IMR-90 (cell line): Measurements from ENCODE around the gene MSRB1.

ENCODE experiments used
- CEBPB ChIP-seq: IDR thresholded peaks from 2 replicates; pipeline ENCODE4 v1.6.1; 2012; ENCODE audit warnings: low read depth, low read length, improper control_type of control experiment
- FOS ChIP-seq: fragments of 150-350 bp; IDR thresholded peaks from 2 replicates; pipeline ENCODE4 v1.6.1; 2016; ENCODE audit warnings: low read depth, low read length
- MAFK ChIP-seq: IDR thresholded peaks from 2 replicates; pipeline ENCODE4 v1.6.1; 2012; ENCODE audit warnings: low read depth, low read length, improper control_type of control experiment
- MAZ ChIP-seq: IDR thresholded peaks from 2 replicates; pipeline ENCODE4 v1.6.1; 2012; ENCODE audit warnings: low read depth, mild to moderate bottlenecking, low read length, improper control_type of control experiment, moderate library complexity, borderline replicate concordance
- MXI1 ChIP-seq: IDR thresholded peaks from 2 replicates; pipeline ENCODE4 v1.6.1; 2012; ENCODE audit warnings: low read depth, mild to moderate bottlenecking, low read length, moderate library complexity, borderline replicate concordance
- NFE2L2 ChIP-seq: fragments of 150-350 bp; IDR thresholded peaks from 2 replicates; pipeline ENCODE4 v1.6.1; 2016; ENCODE audit warnings: low read depth, mild to moderate bottlenecking, low read length
- POLR2A ChIP-seq: IDR thresholded peaks from 2 replicates; pipeline ENCODE4 v1.6.1; 2012; ENCODE audit warnings: mild to moderate bottlenecking, low read depth, low read length
- RAD21 ChIP-seq: IDR thresholded peaks from 2 replicates; pipeline ENCODE4 v1.6.1; 2012; ENCODE audit warnings: low read length, improper control_type of control experiment
- RCOR1 ChIP-seq: IDR thresholded peaks from 2 replicates; pipeline ENCODE4 v1.6.1; 2012; ENCODE audit warnings: mild to moderate bottlenecking, low read length, improper control_type of control experiment; ENCODE audit not compliant: insufficient replicate concordance
- RFX5 ChIP-seq: IDR thresholded peaks from 2 replicates; pipeline ENCODE4 v1.8.0; 2012; ENCODE audit warnings: low read depth, mild to moderate bottlenecking, low read length, moderate library complexity
- SMC3 ChIP-seq: fragments of 150-350 bp; IDR thresholded peaks from 2 replicates; pipeline ENCODE4 v1.6.1; 2016; ENCODE audit warnings: low read depth, mild to moderate bottlenecking, antibody characterized with exemption, low read length, moderate library complexity
- TF ChIP-seq, protein P1 (sequence below): conservative IDR thresholded peaks from 2 replicates; pipeline ENCODE4 v1.5.1; 2012; ENCODE audit warnings: mild to moderate bottlenecking, low read depth, low read length, improper control_type of control experiment
- TF ChIP-seq, protein P2 (sequence below): fragments of 150-350 bp; IDR thresholded peaks from 2 replicates; pipeline ENCODE4 v1.6.1; 2017; ENCODE audit warnings: mild to moderate bottlenecking, antibody characterized with exemption, low read length, low read depth

DNA sequence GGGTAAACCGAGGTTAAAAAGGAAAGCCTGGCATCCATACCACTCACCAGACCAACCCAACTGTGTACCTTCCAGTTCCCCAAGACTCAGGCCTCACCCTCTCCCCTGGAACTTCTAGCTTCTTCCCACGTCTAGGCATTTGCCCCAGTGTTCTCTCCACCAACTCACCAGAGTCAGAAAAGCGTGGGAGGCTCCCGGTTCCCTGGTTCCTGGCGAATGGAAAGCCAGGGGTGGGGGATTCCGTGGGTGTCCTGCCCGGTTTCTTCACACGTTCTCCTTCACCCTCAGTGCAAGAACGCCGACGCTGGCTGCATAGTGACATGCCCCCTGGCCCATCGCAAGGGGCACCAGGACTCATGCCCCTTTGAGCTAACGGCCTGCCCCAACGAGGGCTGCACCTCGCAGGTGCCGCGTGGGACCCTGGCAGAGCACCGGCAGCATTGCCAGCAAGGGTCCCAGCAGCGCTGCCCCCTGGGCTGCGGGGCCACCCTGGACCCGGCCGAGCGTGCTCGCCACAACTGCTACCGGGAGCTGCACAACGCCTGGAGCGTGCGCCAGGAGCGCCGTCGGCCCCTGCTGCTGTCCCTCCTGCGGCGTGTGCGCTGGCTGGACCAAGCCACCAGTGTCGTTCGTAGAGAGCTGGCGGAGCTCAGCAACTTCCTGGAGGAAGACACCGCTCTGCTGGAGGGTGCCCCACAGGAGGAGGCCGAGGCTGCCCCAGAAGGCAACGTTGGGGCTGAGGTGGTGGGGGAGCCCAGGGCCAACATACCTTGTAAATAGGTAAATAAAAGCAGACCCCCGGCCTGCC is 25.4 kb upstream of the MSRB1 start:
- TF ChIP-seq POLR2A, result no peak
- TF ChIP-seq MXI1, result no peak
- TF ChIP-seq, protein P1, sequence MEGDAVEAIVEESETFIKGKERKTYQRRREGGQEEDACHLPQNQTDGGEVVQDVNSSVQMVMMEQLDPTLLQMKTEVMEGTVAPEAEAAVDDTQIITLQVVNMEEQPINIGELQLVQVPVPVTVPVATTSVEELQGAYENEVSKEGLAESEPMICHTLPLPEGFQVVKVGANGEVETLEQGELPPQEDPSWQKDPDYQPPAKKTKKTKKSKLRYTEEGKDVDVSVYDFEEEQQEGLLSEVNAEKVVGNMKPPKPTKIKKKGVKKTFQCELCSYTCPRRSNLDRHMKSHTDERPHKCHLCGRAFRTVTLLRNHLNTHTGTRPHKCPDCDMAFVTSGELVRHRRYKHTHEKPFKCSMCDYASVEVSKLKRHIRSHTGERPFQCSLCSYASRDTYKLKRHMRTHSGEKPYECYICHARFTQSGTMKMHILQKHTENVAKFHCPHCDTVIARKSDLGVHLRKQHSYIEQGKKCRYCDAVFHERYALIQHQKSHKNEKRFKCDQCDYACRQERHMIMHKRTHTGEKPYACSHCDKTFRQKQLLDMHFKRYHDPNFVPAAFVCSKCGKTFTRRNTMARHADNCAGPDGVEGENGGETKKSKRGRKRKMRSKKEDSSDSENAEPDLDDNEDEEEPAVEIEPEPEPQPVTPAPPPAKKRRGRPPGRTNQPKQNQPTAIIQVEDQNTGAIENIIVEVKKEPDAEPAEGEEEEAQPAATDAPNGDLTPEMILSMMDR, result no peak
- no peak for TF ChIP-seq SMC3
- no peak for TF ChIP-seq RFX5
- TF ChIP-seq, protein P2, sequence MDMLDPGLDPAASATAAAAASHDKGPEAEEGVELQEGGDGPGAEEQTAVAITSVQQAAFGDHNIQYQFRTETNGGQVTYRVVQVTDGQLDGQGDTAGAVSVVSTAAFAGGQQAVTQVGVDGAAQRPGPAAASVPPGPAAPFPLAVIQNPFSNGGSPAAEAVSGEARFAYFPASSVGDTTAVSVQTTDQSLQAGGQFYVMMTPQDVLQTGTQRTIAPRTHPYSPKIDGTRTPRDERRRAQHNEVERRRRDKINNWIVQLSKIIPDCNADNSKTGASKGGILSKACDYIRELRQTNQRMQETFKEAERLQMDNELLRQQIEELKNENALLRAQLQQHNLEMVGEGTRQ, result no peak
- no peak for TF ChIP-seq NFE2L2
- no peak for TF ChIP-seq MAZ
- TF ChIP-seq RCOR1, result no peak
- TF ChIP-seq MAFK, result no peak
- TF ChIP-seq CEBPB, result no peak
- TF ChIP-seq RAD21, result no peak
- TF ChIP-seq FOS, result no peak
